ENCODE measurements around the gene PZP.
"Not testable (repeated sequence)": the region's sequence is repeated elsewhere in the genome, so short reads cannot be mapped to it uniquely, and the experiment has no call there.

The PZP gene

GRCh38 chr12:9180810-9181209 lies 27.4 kb downstream of the PZP start:
- no peak for DNase-seq (ENCODE audit: low read depth)

GRCh38 chr12:9179781-9180180 lies 28.4 kb downstream of the PZP start:
- no peak for DNase-seq (ENCODE audit: low read depth)

- DNase-seq (ENCODE audit: low read depth): no peak
Measured at GRCh38 chr12:9169979-9170634, 38.1 kb downstream of the PZP start.

- not testable (repeated sequence) for DNase-seq (ENCODE audit: low read depth)
Measured at GRCh38 chr12:9167345-9167744, 40.9 kb downstream of the PZP start.

GRCh38 chr12:9163392-9163791 lies 44.8 kb downstream of the PZP start:
- no peak for DNase-seq (ENCODE audit: low read depth)

GRCh38 chr12:9156119-9156518 lies 52.1 kb downstream of the PZP start:
- DNase-seq (ENCODE audit: low read depth): no peak

GRCh38 chr12:9149372-9149771 lies 58.8 kb downstream of the PZP start:
- DNase-seq (ENCODE audit: low read depth): no peak

GRCh38 chr12:9148926-9149325 lies 59.3 kb downstream of the PZP start:
- DNase-seq (ENCODE audit: low read depth): no peak

GRCh38 chr12:9147461-9147860 lies 60.7 kb downstream of the PZP start:
- no peak for DNase-seq (ENCODE audit: low read depth)

GRCh38 chr12:9144730-9145106 lies 63.5 kb downstream of the PZP start:
- no peak for DNase-seq (ENCODE audit: low read depth)

GRCh38 chr12:9143929-9144729 lies 64.1 kb downstream of the PZP start:
- DNase-seq (ENCODE audit: low read depth): no peak

GRCh38 chr12:9143137-9143536 lies 65.1 kb downstream of the PZP start:
- no peak for DNase-seq (ENCODE audit: low read depth)

- not testable (repeated sequence) for DNase-seq (ENCODE audit: low read depth)
Measured at GRCh38 chr12:9139588-9140290, 68.5 kb downstream of the PZP start.

- no peak for DNase-seq (ENCODE audit: low read depth)
Measured at GRCh38 chr12:9135903-9136310, 72.3 kb downstream of the PZP start.

GRCh38 chr12:9134981-9135628 lies 73.1 kb downstream of the PZP start:
- no peak for DNase-seq (ENCODE audit: low read depth)

GRCh38 chr12:9133216-9133916 lies 74.8 kb downstream of the PZP start:
- no peak for DNase-seq (ENCODE audit: low read depth)

- no peak for DNase-seq (ENCODE audit: low read depth)
Measured at GRCh38 chr12:9132008-9132535, 76.1 kb downstream of the PZP start.

- no peak for DNase-seq (ENCODE audit: low read depth)
Measured at GRCh38 chr12:9130244-9130643, 78.0 kb downstream of the PZP start.

GRCh38 chr12:9127936-9128663 lies 80.1 kb downstream of the PZP start:
- DNase-seq (ENCODE audit: low read depth): no peak

- no peak for DNase-seq (ENCODE audit: low read depth)
Measured at GRCh38 chr12:9127484-9127883, 80.7 kb downstream of the PZP start.

Measured in T follicular helper cell (primary cell).